Dermis blood vessel endothelial cell (primary cell): ENCODE measurements around the gene OR8B12. TPM values are rescaled to one million over a fixed set of nuclear protein-coding genes. Genes with fewer than 3 reads are reported as not detected.
"Not testable (repeated sequence)": the region's sequence is repeated elsewhere in the genome, so short reads cannot be mapped to it uniquely, and the experiment has no call there.

ENCODE experiments used
- DNase-seq: peaks from one replicate; pipeline ENCODE4 v3.0.0; 2010
- total RNA-seq: library from RNA; depleted of rRNA; stranded (reverse); fragments of >200 nt; gene quantifications from 2 replicates; pipeline ENCODE4 v1.2.3, GENCODE V29; 2014

OR8B12 gene
- total RNA-seq, 1 donor from 2014 or later, result not detected

DNA sequence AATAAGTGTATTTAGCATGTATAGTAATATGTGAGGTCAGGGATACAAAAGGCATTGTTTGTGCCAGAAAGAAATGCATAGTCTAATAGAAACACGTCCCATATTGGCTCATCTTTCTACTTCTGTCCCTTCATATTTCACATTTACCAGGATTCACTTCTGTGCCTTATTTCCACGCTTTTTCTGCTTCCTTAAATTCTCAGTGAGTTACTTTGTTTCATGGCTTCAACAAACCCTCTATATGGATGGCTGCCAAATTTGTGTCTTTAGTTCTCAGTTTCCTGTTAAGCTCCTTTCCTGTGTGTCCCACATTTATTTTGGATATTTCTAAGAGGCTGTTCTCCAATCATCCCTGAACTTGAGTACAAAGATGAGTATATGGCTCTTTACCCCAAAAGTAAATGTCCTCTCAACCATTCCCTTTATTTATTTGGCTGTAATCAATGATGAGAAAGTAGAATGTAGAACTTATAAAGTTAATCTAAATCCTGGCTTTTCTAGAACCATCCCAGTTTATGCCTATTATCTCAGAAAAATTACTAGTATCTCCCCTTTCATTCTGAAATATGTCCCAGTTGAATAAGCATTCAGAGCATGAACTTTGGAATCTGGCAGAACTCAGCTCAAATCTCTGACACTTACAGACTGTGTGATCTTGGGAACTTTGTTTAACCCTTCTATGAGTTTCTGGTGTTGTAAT, 23.5 kb downstream of the OR8B12 start:
- peak; percentile 5 for DNase-seq

DNA sequence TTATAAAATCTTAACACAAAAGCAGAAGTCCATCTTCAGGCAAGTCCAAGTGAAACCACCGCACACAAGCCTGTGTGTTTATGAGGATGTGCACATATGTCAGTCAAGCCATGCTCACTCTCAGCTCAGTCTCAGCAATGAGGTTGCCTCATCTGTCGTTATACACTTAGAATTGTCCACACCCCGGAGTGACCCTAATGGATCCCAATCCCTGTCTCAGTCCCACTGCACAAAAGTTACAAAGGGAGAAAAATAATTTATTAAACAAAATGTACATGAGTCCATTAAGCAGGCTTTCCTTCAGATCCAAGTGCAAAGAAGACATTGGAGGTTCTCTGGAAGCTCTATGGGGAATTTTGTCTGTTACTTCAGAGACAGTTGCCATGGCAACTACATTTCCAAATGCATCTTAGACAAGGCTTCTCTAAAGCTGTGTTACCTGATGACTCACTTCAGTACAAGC, 24.4 kb downstream of the OR8B12 start:
- DNase-seq, result no peak

DNA sequence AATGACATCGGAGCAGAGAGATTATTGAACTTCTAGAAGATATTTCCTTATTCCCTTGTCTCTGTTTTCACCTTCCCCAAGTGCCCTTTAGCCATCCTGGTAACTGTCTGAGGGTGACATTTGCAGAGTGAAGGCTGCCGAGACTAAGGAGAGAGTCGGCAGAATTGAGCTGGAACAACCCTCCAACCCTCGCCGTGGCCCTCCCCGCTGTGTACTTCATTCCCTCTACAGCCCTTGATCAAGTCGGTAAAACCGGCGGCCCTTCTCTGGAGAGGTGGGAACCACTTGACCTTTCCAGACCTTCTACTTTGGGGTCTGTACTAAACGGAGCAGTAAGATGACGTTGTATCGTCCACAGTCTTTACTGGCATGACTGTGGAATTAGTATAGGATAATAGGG, 26.1 kb downstream of the OR8B12 start:
- DNase-seq, result no peak

DNA sequence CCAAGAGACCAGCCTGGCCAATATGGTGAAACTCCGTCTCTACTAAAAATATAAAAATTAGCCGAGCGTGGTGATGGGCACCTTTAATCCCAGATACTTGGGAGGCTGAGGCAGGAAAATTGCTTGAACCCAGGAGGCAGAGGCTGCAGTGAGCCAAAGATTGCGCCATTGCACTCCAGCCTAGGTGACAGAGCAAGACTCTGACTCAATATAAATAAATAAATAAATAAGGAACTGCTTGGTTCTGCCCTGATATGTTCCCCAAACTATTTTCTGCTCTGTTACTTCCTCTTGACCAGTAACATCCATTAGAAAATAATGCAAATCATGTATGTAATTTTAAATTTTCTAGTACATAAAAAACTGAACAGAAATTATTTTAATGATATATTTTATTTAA, 28.8 kb downstream of the OR8B12 start:
- not testable (repeated sequence) for DNase-seq

DNA sequence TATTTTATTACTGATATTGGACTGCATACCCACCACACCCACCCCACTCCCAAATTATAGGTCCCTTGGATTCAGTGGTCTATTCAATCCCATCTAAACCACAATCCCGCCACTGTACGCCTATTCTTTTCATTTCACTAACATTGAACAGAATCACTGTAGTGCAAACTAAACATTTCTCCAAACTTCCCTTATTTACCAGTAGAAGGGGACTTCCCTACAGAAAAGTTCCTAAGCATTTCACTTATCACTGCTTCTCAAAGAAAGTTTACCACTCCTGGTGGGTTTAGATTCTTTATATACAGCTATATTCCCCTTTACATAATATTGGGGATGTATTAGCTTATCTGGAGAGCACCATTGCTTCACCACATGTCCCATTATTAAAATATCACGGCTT, 29.3 kb downstream of the OR8B12 start:
- DNase-seq, result no peak

DNA sequence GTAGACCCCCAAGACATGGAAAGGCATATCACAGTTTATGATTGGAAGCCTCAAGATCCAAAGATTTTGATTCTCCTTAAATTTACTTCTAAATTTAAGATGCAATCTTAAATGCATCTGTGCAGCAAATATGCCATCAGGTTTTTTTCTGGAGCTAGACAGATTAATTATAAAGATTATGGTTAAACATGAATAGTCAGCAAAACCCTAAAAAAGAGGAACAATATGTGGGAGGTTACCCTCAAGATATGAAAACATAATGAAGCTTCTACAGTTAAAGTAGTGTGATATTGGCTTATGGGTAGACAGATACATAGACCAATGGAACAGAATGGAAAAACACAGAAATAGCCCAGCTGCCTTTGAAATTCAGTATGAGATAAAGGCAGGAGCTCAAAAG, 31.7 kb downstream of the OR8B12 start:
- DNase-seq, result no peak

DNA sequence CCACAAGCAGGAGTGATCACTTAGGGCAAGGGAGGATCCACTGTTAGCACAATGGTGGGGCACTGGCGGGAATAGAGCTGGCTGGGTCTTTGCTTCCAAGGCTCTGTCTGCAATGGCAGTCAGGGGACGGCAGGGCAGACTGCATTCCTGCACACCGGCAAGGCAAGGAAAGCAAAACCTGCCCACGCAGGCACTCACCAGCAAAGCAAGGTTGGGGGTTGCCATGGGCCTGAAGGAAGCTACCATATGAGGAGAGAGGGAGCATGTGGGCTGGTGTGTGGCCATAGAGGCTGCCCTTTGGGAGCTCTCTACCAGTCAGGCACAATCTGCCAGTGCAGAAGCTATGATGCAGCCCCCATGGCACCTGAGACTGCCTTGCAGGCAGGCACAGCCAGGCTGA, 33.2 kb downstream of the OR8B12 start:
- DNase-seq, result no peak

DNA sequence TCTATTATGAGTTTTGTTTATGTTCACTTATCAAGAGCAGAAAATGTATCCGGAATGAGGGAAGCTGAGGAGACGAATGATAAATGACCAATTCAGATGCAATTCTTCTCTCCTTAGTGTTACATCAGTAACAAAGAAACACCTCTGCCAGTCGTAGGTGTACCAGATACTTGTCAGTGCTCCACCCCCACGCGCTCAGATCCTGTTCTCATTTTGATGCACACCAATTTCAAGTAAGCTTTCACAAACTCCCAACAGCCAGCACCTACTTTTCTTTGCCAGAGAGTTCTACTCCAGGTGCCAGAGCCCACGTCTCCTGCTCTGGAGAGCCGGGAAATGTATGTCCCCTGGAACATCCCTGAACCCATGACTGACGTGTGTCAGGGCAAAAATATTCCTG, 43.7 kb downstream of the OR8B12 start:
- no peak for DNase-seq

DNA sequence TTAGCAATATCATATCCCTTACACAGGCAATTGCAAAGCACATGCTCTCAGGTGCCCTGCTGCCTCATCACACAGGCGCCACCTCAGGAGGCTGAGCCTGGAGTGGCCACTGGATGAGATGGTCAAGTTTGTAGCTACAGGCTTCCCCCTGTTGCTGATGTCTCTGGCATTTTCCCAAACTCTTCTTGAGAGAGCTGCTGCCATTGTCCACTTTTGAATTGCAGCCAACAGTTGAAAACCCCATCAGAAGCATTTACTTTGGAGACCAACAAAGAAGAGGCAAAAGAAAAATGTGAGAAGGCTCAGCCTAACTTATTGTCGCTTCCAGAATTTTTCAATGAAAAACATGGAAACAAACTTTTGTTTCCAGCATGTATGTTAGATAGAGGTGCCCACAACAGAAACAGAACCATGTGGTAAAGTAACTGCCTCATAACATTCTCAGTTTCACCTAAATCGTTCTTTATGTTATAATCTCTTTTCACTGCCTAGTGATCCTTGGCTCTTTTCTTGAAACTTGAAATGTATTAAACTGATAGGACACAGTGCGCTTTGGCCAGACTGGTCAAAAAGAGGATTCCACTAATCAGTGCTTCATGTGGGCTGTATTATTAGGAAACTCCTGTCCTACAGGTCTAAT, 50.3 kb downstream of the OR8B12 start:
- DNase-seq, result peak; percentile 18

Other genes starting within 250 kb of the OR8B12 start
- gene OR8D1, start 229.7 kb downstream of the OR8B12 start, total RNA-seq, result not detected in 2 replicates
- gene OR8D2, start 223.5 kb downstream of the OR8B12 start, total RNA-seq, result not detected in 2 replicates
- not detected in 2 replicates for gene OR8B2, start 159.2 kb downstream of the OR8B12 start, total RNA-seq
- not detected in 2 replicates for gene OR8B3, start 144.6 kb downstream of the OR8B12 start, total RNA-seq
- not detected in 2 replicates for gene OR8B4, start 118.8 kb downstream of the OR8B12 start, total RNA-seq
- gene OR8B8, start 98.0 kb downstream of the OR8B12 start, total RNA-seq, result not detected in 2 replicates
- gene OR8A1, start 26.3 kb upstream of the OR8B12 start, total RNA-seq, result not detected in 2 replicates
- gene PANX3, start 67.8 kb upstream of the OR8B12 start, total RNA-seq, result not detected in 2 replicates
- gene TBRG1, start 79.2 kb upstream of the OR8B12 start, total RNA-seq, result 17.5 and 18.4 TPM in 2 replicates
- 20.8 and 22.0 TPM in 2 replicates for gene SIAE, start 130.1 kb upstream of the OR8B12 start, total RNA-seq
- gene SPA17, start 130.2 kb upstream of the OR8B12 start, total RNA-seq, result 5.8 and 6.9 TPM in 2 replicates
- gene NRGN, start 196.3 kb upstream of the OR8B12 start, total RNA-seq, result 0.51 and 1.3 TPM in 2 replicates
- 0.23 and 0.51 TPM in 2 replicates for gene VSIG2, start 208.6 kb upstream of the OR8B12 start, total RNA-seq
- gene ESAM, start 218.6 kb upstream of the OR8B12 start, total RNA-seq, result 84.4 and 95.4 TPM in 2 replicates